Tibial nerve (tissue), 4 donors: ENCODE data around the gene GMCL2. TPM values are rescaled to one million over a fixed set of nuclear protein-coding genes. Genes with fewer than 3 reads are reported as not detected.

Source experiments
- DNase-seq, 2 donors: peaks; one replicate each; pipeline ENCODE4 v3.0.0-alpha.2; 2019; ENCODE audit warnings: low spot score in 2 of 2
- H3K27ac ChIP-seq, 4 donors: fragments of 200-600 bp; sonication (generic) in 3 of 4; one replicate each; pipeline ENCODE4 v1.5.1; 2017 to 2019; ENCODE audit warnings: mild to moderate bottlenecking in 1 of 4
- H3K27me3 ChIP-seq, 2 donors: fragments of 200-600 bp; sonication (generic) in 1 of 2; one replicate each; pipeline versions ENCODE4 v1.5.1 to v1.6.0; 2017 to 2019
- H3K36me3 ChIP-seq, 3 donors: fragments of 200-600 bp; sonication (generic); one replicate each; pipeline ENCODE4 v1.5.1; 2018 to 2019
- H3K4me1 ChIP-seq, 4 donors: fragments of 200-600 bp; sonication (generic) in 3 of 4; one replicate each; pipeline ENCODE4 v1.5.1; 2017 to 2019
- H3K4me3 ChIP-seq, 4 donors: fragments of 200-600 bp; sonication (generic) in 3 of 4; one replicate each; pipeline ENCODE4 v1.5.1; 2017 to 2019; ENCODE audit warnings: mild to moderate bottlenecking in 1 of 4, moderate library complexity in 1 of 4
- H3K9me3 ChIP-seq, 4 donors: fragments of 200-600 bp; sonication (generic) in 3 of 4; one replicate each; pipeline ENCODE4 v1.5.1; 2017 to 2019
- CTCF ChIP-seq, 5 experiments: fragments of 200-600 bp in 3 of 5; fragments of 450-650 bp in 2 of 5; sonication (generic) in 3 of 5; IDR thresholded peaks; one replicate each; pipeline ENCODE4 v1.5.1; 2016 to 2019; ENCODE audit warnings: antibody characterized with exemption in 5 of 5, mild to moderate bottlenecking in 3 of 5, moderate library complexity in 2 of 5
- EP300 ChIP-seq, 2 donors: sonication (generic); formaldehyde crosslinking; IDR thresholded peaks; one replicate each; pipeline ENCODE4 v1.6.1; 2017; ENCODE audit warnings: antibody characterized with exemption in 2 of 2, mild to moderate bottlenecking in 1 of 2
- POLR2A ChIP-seq, 2 donors: fragments of 450-650 bp; IDR thresholded peaks; one replicate each; pipeline ENCODE4 v1.6.1; 2017; ENCODE audit warnings: antibody characterized with exemption in 2 of 2, mild to moderate bottlenecking in 2 of 2, moderate library complexity in 2 of 2
- WGBS, 2 donors: methylation state at CpG; one replicate each; pipeline ENCODE4 v1.1.5; 2018; 5-methylcytosine and 5-hydroxymethylcytosine counted together
- total RNA-seq, 4 donors: library from RNA; depleted of rRNA; stranded (reverse); fragments of >200 nt; gene quantifications; one replicate each; pipeline ENCODE4 v1.1.0, GENCODE V29; 2016

Gene GMCL2
- total RNA-seq, 4 donors from 2014 or later, result not detected

GRCh38 chr5:178141550-178141949 is 45.6 kb downstream of the GMCL2 start:
- WGBS, 2 donors, result 96 to 97% methylated on average over 4 of the region's 4 CpGs

GRCh38 chr5:178137991-178138390 is 49.2 kb downstream of the GMCL2 start:
- peaks cover 0 to 93% (median 3%) of the 10 kb centered on the region in 3 donors for H3K36me3 ChIP-seq

More at GRCh38 chr5:178141550-178141949, 45.6 kb downstream of the GMCL2 start:
- TF ChIP-seq CTCF (IDR thresholded peaks at IDR 0.05) (no peak), POLR2A (IDR thresholded peaks at IDR 0.05) (no peak), EP300 (IDR thresholded peaks at IDR 0.05) (no peak)
- H3K27me3 ChIP-seq, result no peaks in the 10 kb centered on the region
- no peak for DNase-seq
- no peak overlapping the region for H3K4me3 ChIP-seq
- H3K27ac ChIP-seq, result no peak overlapping the region
- H3K36me3 ChIP-seq, result peaks cover 0 to 95% (median 9%) of the 10 kb centered on the region in 3 donors
- no peaks in the 10 kb centered on the region for H3K4me1 ChIP-seq
- no peaks in the 10 kb centered on the region for H3K9me3 ChIP-seq

GRCh38 chr5:178136990-178137389 is 50.2 kb downstream of the GMCL2 start:
- no peak for DNase-seq
- Histone ChIP-seq H3K27ac (no peak overlapping the region), H3K36me3 (peaks cover 0 to 84% (median 0%) of the 10 kb centered on the region in 3 donors), H3K4me3 (no peak overlapping the region), H3K27me3 (no peaks in the 10 kb centered on the region), H3K9me3 (no peaks in the 10 kb centered on the region), H3K4me1 (peaks cover 0 to 5% (median 3%) of the 10 kb centered on the region in 4 donors)
- WGBS, 2 donors, result 81% methylated on average over 10 of the region's 10 CpGs
- TF ChIP-seq CTCF (IDR thresholded peaks at IDR 0.05) (no peak), EP300 (IDR thresholded peaks at IDR 0.05) (no peak), POLR2A (IDR thresholded peaks at IDR 0.05) (no peak)

More at GRCh38 chr5:178137991-178138390, 49.2 kb downstream of the GMCL2 start:
- Histone ChIP-seq H3K4me3 (no peak overlapping the region), H3K9me3 (no peaks in the 10 kb centered on the region), H3K27me3 (no peaks in the 10 kb centered on the region), H3K4me1 (no peaks in the 10 kb centered on the region), H3K27ac (no peak overlapping the region)
- TF ChIP-seq POLR2A (IDR thresholded peaks at IDR 0.05) (no peak), CTCF (IDR thresholded peaks at IDR 0.05) (no peak), EP300 (IDR thresholded peaks at IDR 0.05) (no peak)
- no peak for DNase-seq
- 85 to 90% methylated on average over 12 of the region's 12 CpGs for WGBS, 2 donors

Other genes with a start within 250 kb of the GMCL2 start
- gene PROP1, start 191.1 kb downstream of the GMCL2 start, total RNA-seq, result not detected
- 1 to 10 TPM in 1 of 4 donors, under 1 TPM in 3; 0.84 to 1.3 (median 0.94) TPM for gene N4BP3, start 73.8 kb downstream of the GMCL2 start, total RNA-seq
- 10 to 100 TPM; 43.1 to 58.8 (median 53.0) TPM for gene RMND5B, start 56.4 kb downstream of the GMCL2 start, total RNA-seq
- gene NHP2, start 33.5 kb downstream of the GMCL2 start, total RNA-seq, result 100 to 1,000 TPM; 139 to 290 (median 159) TPM
- 100 to 1,000 TPM in 3 of 4 donors, 10 to 100 TPM in 1; 92.0 to 135 (median 122) TPM for gene HNRNPAB, start 17.2 kb upstream of the GMCL2 start, total RNA-seq
- 100 to 1,000 TPM in 2 of 4 donors, 10 to 100 TPM in 2; 77.2 to 121 (median 97.1) TPM for gene PHYKPL, start 45.4 kb upstream of the GMCL2 start, total RNA-seq